NCI-H2227 treated with DMSO at 0.1 percent for 48 hours (cell line): ENCODE measurements around the gene CHGA.

Source experiments
- DNase-seq: peaks from one replicate; lab custom pipeline; 2025; lab: John Stamatoyannopoulos, UW

CHGA gene

DNA sequence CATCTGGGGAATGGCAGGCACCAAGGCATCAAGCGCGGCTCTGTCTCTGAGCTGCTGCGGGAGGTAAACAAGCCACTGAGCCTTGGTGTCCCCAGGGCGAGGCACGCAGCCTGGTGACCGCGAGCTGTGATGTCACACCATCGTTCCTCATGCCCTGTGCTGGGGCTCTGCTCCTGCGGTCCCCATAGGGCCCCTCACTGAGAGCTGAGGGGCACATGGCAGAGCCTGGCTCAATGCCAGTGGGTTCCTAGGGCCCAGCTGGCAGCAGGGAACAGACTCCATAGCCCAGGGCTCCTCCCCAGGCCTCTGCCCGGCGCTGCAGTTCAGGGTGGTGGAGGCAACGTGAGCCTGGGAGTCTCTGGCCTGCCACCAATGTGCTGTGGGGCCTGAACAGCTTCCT lies 22.6 kb downstream of the CHGA start:
- DNase-seq = no peak

GRCh38 chr14:92945959-92946846 lies 23.3 kb downstream of the CHGA start:
- no peak for DNase-seq

DNA sequence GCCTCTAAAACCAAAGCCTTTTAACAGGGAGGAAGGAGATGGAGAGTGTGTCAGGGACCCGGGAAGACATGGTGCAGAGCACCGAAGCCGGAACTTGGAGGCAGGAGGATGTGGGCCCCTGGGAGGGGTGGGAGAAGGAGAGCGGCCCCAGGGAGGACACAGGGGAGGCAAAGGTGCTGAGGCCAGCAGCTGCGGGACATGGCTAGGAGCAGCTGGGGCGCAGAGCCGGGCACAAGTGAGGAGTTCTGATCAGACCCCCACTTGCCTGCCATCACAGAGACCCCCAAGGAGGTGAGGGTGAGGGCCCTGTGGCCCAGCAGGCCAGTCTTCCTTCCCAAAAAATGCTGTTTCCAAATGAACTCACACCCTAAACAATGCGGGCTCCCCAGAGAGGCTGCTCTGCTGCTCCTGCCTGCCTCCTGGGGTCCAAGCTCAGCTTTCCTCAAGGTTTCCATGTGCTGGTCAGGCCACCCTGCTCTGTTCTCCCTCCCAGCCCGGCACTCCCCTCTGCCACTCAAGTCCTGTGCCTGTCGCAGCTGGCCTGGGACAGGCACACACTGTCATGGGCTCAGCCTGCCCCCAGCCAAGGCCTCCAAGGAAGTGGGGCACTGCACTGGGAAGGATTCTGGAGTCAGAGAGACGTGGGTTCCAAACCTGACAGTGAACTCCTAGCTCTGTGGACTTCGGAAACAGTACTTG lies 24.0 kb downstream of the CHGA start:
- DNase-seq = no peak

DNA sequence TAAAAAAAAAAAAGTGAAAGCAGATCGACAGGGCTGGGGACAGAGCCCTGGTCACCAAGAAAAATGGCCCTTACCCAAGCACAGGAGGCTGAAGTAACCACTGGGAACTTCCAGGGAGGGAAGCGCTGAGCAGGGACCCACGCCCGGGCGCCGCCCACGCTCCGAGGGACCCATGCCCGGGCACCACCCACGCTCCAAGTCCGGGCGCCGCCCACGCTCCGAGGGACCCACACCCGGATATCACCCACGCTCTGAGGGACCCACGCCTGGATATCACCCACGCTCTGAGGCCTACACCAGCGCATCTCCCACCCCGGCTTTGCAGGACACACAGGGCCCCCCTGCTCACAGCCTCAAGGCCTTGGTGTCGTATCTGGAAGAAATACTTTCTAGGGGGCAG lies 25.7 kb downstream of the CHGA start:
- DNase-seq = no peak

GRCh38 chr14:92949496-92950192 lies 26.7 kb downstream of the CHGA start:
- DNase-seq = no peak

- no peak for DNase-seq
These were observed 27.2 kb downstream of the CHGA start for GRCh38 chr14:92950193-92950540.

DNA sequence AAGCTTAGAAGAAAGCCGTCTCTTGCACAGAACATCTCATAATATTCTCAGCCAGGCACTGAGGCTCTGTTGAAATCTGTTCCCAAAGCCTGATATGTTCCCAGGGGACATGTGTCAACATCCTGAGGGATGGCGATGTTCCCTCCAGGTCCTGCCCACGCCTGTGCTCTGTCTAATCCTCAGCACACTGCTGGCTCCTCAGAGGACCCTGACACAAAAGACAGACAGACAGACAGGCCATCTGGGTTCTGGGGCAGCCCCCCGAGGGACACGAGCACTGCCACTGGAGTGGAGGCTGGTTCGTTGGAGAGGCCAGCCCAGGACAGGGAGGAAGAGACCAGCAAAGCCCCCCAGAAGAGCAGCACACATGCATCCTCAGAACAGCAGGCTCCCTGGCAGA lies 27.8 kb downstream of the CHGA start:
- DNase-seq = no peak

DNA sequence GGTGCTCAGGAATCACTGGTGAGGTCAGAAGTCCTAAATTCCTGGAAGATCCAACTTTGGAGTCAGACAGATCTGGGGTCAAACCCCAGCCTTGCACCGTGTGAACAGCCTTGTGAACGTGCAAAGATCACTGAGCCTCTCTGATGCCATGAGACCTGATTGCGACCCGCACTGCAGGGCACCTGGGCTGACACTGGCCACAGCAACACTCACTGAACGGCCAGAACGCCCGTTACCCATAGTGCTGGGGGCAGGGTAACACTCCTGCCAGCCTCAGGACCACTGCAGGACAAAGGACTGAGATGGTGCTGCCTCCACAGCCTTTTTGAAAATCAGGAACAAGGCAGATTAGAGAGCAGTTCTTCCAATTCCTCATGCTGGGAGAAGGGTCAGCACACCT lies 28.3 kb downstream of the CHGA start:
- DNase-seq = no peak

GRCh38 chr14:92951912-92952471 lies 29.0 kb downstream of the CHGA start:
- peak; percentile 51 for DNase-seq

DNA sequence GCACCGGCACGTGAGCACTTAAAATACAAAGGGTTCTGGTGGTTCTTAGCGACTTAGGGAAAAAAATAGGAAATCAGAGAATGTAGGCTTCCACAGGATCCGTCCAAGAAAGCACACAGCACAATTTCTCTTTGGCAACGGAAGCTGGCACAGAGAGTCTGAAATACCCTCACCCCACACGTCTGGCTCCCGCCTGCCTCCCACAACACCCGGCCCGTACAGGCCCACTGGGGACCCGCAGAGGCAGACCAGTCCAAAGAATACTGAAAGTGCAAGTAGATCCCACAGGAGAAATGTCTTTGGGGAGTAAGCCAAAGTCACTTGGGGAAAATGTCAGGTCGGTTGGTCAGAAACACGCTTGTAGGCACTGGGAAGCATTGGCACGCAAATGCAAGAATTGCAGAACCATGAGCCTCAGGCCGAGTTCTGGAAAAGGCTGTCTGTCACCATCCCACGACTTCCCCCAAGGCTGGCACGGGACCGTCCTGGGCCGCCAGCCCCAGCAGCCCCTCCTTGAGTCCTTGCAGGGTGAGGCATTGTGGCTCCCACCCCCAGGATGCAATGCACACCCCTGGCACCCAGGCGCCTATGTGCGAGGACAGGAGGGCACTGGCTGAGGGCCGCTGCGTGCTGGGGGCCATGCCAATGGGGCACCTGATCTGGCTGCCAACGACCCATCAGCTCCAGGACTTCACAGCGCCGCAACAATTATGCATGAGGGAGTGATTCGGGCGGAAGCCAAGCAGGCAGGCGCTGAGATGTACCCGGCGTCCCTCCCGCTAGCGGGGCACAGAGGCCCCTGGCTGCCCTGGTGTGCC lies 29.7 kb downstream of the CHGA start:
- no peak for DNase-seq

DNA sequence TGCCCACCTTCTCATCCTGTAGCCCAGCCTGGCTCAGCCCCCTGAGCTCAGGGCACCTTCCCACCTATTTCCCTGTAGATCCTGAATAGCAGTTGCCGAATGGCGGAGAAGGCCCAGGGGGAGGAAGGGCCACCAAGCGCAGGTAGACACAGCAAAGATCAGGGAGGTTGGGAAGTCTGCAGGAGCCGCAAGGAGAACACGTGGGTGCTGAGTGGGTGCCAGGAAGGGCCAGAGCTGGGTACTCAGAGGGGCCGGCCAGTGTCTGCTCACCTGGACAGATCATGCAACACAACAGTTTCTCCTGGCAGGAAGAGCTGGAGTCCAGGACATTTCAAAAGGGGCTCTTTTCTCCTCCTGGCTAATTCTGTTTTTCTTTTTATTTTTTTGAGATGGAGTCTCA lies 30.6 kb downstream of the CHGA start:
- no peak for DNase-seq

GRCh38 chr14:92954933-92955332 lies 32.0 kb downstream of the CHGA start:
- no peak for DNase-seq

DNA sequence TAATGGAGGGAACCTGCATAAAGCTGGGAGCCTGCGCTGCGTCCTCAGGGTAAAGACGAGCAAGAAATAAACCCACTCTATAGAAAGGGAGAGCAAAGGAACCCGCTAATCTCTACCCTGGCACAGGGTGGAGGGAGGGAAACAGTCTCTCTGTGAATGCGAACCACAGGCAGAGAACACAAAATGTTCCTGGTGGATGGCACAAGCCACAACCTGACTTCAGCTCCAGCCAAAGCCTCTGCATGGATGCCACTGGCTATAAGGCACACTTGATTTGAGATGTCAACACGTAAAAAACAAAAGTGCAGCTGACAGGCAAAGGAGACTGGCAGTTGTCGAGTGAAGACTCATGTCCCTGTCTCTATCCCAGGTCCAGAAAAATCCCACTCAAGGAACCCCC lies 32.4 kb downstream of the CHGA start:
- no peak for DNase-seq

- no peak for DNase-seq
These were observed 34.0 kb downstream of the CHGA start for GRCh38 chr14:92956961-92957360.

DNA sequence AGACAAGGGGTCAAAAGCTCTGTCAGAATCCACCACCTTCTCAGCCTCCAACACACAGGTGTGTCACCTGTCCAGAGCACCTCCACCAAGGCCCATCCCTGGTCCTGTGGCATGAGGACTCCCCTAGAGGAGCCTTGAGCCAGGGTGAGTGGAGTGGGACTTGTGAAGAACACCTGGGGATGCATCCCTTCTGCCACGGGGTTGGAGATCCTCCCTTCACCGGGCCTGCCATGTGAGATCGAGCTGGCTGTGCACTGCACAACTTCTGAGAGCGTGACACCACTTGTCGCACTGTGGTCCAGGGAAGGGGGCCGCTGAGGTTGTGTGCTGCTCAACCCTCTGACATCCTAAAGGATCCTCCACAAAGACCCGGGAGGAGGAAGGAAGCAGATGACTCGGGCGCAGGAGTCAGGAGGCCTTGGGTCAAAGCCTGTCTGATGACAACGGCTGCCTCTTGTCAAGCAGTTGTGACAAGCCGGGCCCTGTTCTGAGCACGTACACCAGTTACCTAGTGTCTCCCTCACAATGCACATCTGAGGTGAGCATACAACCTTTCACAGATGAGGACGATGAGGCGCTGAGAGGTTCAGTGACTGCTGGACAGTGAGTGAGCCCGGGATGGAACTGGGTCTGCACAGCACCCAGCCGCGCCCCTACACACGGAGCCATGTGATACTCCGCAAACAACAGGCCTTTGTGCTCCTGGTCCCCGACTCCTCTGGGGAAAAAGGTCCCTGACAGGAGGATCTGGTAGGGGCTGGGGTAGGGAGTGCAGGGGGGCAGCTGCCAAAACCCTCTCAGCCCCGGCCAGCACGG lies 35.6 kb downstream of the CHGA start:
- no peak for DNase-seq

DNA sequence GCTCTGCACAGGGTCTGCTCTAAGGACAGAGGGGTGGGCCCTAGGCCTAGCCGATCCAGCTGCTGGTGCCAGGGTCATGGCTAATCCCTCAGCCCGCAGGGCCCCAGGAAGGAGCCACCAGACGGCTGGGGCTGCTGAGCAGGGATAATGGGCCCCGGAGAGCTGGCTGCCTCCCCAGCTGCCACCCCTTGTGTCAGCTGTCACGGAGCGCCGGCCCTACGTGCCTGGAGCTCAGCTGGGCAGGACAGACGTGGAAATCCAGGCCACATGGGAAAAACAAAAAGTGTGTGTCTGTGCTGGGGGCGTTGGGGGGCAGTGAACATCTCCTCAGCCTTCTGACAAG lies 36.2 kb downstream of the CHGA start:
- DNase-seq = no peak

GRCh38 chr14:92959761-92960680 lies 37.1 kb downstream of the CHGA start:
- no peak for DNase-seq

- DNase-seq = no peak
These were observed 38.0 kb downstream of the CHGA start for GRCh38 chr14:92960706-92961566.

- DNase-seq = no peak
These were observed 38.6 kb downstream of the CHGA start for GRCh38 chr14:92961567-92961855.
